Endodermal cell (in vitro differentiated cells): Measurements from ENCODE around the gene KLHDC4. TPM values are rescaled to one million over a fixed set of nuclear protein-coding genes. Genes with fewer than 3 reads are reported as not detected.

Experiments used
- DNase-seq: peaks from one replicate; pipeline ENCODE4 v3.0.0-alpha.2; 2017
- H3K27ac ChIP-seq: 2 replicates; pipeline ENCODE4 v1.5.1; 2013; ENCODE audit warnings: mild to moderate bottlenecking, low read depth, low read length, moderate library complexity
- H3K27me3 ChIP-seq: 2 replicates; pipeline ENCODE4 v1.6.1; 2013; ENCODE audit warnings: mild to moderate bottlenecking, low read length, moderate library complexity; ENCODE audit not compliant: insufficient read depth, control insufficient read depth, poor library complexity, severe bottlenecking
- H3K36me3 ChIP-seq: 2 replicates; pipeline ENCODE4 v1.7.0; 2013; ENCODE audit warnings: mild to moderate bottlenecking, low read length, moderate library complexity; ENCODE audit not compliant: control insufficient read depth, insufficient read depth
- H3K4me1 ChIP-seq: one replicate; pipeline ENCODE4 v1.7.0; 2013; ENCODE audit warnings: low read length; ENCODE audit not compliant: control insufficient read depth, insufficient read depth
- H3K4me3 ChIP-seq: 2 replicates; pipeline ENCODE4 v1.5.1; 2013; ENCODE audit warnings: mild to moderate bottlenecking, low read length, moderate library complexity
- H3K9ac ChIP-seq: 2 replicates; pipeline ENCODE4 v1.6.1; 2013; ENCODE audit warnings: mild to moderate bottlenecking, low read length, moderate library complexity; ENCODE audit not compliant: poor library complexity, severe bottlenecking; ENCODE audit errors: extremely low read depth
- H3K9me3 ChIP-seq: 2 replicates; pipeline ENCODE4 v1.6.1; 2013; ENCODE audit warnings: mild to moderate bottlenecking, low read length, moderate library complexity; ENCODE audit not compliant: control insufficient read depth
- H3K27ac Mint-ChIP-seq: 2 replicates; pipeline ENCODE4 v1.8.0; 2020; ENCODE audit warnings: mixed read lengths
- H3K27me3 Mint-ChIP-seq: 2 replicates; pipeline ENCODE4 v1.8.0; 2021; ENCODE audit warnings: mild to moderate bottlenecking, mixed read lengths; ENCODE audit not compliant: insufficient read depth
- H3K36me3 Mint-ChIP-seq: 2 replicates; pipeline ENCODE4 v1.8.0; 2020; ENCODE audit warnings: low read depth, mixed read lengths
- H3K4me1 Mint-ChIP-seq: 2 replicates; pipeline ENCODE4 v1.8.0; 2020; ENCODE audit warnings: mixed read lengths
- H3K4me3 Mint-ChIP-seq: 2 replicates; pipeline ENCODE4 v1.8.0; 2020; ENCODE audit warnings: mild to moderate bottlenecking, moderate library complexity, mixed read lengths
- H3K9me3 Mint-ChIP-seq: 2 replicates; pipeline ENCODE4 v1.8.0; 2020; ENCODE audit warnings: mild to moderate bottlenecking, mixed read lengths
- CTCF ChIP-seq: fragments of 200-600 bp; sonication (generic); conservative IDR thresholded peaks from 2 replicates; pipeline ENCODE4 v1.5.0; 2021; ENCODE audit warnings: antibody characterized with exemption, mild to moderate bottlenecking
- WGBS, 2 experiments: methylation state at CpG; one replicate each; pipeline versions ENCODE4 v1.1.5 to v1.1.7; 2013; ENCODE audit warnings: missing lambda C conversion rate in 2 of 2, mixed read lengths in 1 of 2; ENCODE audit not compliant: insufficient coverage in 1 of 2, insufficient read length in 1 of 2; 5-methylcytosine and 5-hydroxymethylcytosine counted together
- total RNA-seq, 2 donors: library from RNA; stranded (reverse); fragmentation: NEBNext Ultra II Directional in 1 of 2; extraction: Animal tissue kit (Norgen Biotek cat#: 25700) in 1 of 2; gene quantifications; 2 replicates in 1 of 2; 3 replicates in 1 of 2; pipeline ENCODE4 v1.2.1, GENCODE V29; 2021

The KLHDC4 gene
- total RNA-seq, 2 donors from 2014 or later = 52.8 to 58.8 TPM

- Mint-ChIP-seq H3K27ac (no peak overlapping the region), H3K4me3 (no peak overlapping the region), H3K27me3 (no peaks in the 10 kb centered on the region), H3K36me3 (peaks cover 41% of the 10 kb centered on the region), H3K9me3 (no peaks in the 10 kb centered on the region), H3K4me1 (peaks cover 14% of the 10 kb centered on the region)
- no peak overlapping the region for H3K27ac ChIP-seq
- no peak for DNase-seq
- no peak overlapping the region for H3K4me3 ChIP-seq
- H3K36me3 ChIP-seq = peaks cover 25% of the 10 kb centered on the region
- 94 to 96% methylated on average over 43 to 49 of the region's 49 CpGs for WGBS, 2 experiments
- H3K9ac ChIP-seq = no peak overlapping the region
- peaks cover 9% of the 10 kb centered on the region for H3K4me1 ChIP-seq
- H3K27me3 ChIP-seq = no peaks in the 10 kb centered on the region
- no peaks in the 10 kb centered on the region for H3K9me3 ChIP-seq
- TF ChIP-seq CTCF = no peak
These were observed 56.7 kb downstream of the KLHDC4 start for GRCh38 chr16:87708881-87709638.

GRCh38 chr16:87707714-87708580 is 57.8 kb downstream of the KLHDC4 start:
- Mint-ChIP-seq H3K27me3 (no peaks in the 10 kb centered on the region), H3K4me3 (no peak overlapping the region), H3K9me3 (no peaks in the 10 kb centered on the region), H3K27ac (peak overlapping the region; percentile 59), H3K4me1 (peaks cover 14% of the 10 kb centered on the region), H3K36me3 (peaks cover 45% of the 10 kb centered on the region)
- Histone ChIP-seq H3K4me1 (peaks cover 9% of the 10 kb centered on the region), H3K36me3 (peaks cover 25% of the 10 kb centered on the region), H3K9me3 (no peaks in the 10 kb centered on the region), H3K9ac (no peak overlapping the region), H3K27ac (no peak overlapping the region), H3K27me3 (no peaks in the 10 kb centered on the region), H3K4me3 (no peak overlapping the region)
- no peak for TF ChIP-seq CTCF
- WGBS, 2 experiments = 95 to 96% methylated on average over 28 to 45 of the region's 45 CpGs
- no peak for DNase-seq

GRCh38 chr16:87707097-87707496 is 58.7 kb downstream of the KLHDC4 start:
- H3K36me3 ChIP-seq = peaks cover 29% of the 10 kb centered on the region
- H3K4me3 ChIP-seq = no peak overlapping the region
- 90 to 91% methylated on average over 12 to 17 of the region's 17 CpGs for WGBS, 2 experiments
- H3K27ac Mint-ChIP-seq = no peak overlapping the region
- H3K9me3 Mint-ChIP-seq = no peaks in the 10 kb centered on the region
- peaks cover 14% of the 10 kb centered on the region for H3K4me1 Mint-ChIP-seq
- H3K27me3 Mint-ChIP-seq = no peaks in the 10 kb centered on the region
- H3K4me1 ChIP-seq = peaks cover 9% of the 10 kb centered on the region
- no peak overlapping the region for H3K9ac ChIP-seq
- H3K27ac ChIP-seq = peak overlapping the region; percentile 9
- peak; percentile 82 for DNase-seq
- TF ChIP-seq CTCF = peak; percentile 62
- no peaks in the 10 kb centered on the region for H3K9me3 ChIP-seq
- H3K27me3 ChIP-seq = no peaks in the 10 kb centered on the region
- peaks cover 50% of the 10 kb centered on the region for H3K36me3 Mint-ChIP-seq
- no peak overlapping the region for H3K4me3 Mint-ChIP-seq
